HuH-7 (cell line): Measurements from ENCODE around the gene LAYN.

Experiments
- DNase-seq: peaks from one replicate; pipeline ENCODE4 v3.0.0; 2011; ENCODE audit warnings: low spot score

The LAYN gene

DNA sequence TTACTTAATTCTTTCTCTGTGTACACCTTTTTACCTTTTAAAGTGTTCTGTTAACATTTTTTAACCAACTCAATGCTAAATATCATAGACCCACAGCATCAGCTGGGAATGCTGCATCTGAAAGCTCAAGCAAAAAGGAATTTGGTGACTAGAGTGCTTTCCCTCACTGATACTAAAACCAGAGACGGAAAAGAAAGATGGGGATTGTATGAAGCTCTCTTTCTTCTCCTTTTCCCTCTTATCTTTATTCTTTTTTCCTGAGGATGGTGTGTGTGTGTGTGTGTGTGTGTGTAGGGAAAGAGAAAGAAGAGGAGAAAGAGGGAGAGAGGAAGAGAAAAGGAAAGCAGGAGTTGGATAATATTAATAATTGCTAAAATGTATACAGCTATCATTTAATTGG lies 57.6 kb downstream of the LAYN start:
- no peak for DNase-seq

DNA sequence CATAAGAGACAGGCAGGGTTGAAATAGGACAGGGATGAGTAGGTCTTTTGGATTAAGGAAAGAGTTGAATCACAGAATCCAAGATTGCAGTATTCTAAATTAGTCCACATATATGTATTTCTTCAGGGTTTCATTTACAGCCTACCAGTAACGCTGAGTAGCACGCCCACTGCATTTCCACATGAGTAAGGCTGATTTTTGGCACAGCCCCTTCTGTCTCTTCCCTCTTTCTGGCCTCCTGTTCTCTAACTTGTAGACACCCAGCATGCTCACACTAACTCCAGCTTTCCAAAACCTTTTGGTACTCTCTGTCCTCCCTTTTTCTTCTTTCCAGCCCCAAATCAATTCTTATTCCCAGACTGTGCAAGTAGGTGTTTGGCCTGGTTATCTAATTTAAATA lies 58.0 kb downstream of the LAYN start:
- DNase-seq, result no peak

DNA sequence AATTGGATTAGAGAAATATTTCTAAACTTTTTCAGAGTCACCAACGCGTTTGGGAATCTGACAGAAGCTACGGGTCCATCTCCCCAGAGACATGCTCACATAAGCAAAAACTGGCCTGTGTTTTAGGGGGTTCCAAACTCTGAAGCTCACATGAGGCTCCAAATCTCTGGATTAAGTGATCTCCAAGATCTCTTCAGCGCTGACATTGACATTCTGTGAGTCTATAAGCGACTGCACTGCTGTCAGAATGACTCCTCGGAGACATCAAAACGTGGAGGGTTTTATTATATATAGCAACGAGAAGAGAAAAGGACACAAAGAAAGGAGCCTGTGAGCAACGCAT lies 61.1 kb downstream of the LAYN start:
- DNase-seq, result no peak

DNA sequence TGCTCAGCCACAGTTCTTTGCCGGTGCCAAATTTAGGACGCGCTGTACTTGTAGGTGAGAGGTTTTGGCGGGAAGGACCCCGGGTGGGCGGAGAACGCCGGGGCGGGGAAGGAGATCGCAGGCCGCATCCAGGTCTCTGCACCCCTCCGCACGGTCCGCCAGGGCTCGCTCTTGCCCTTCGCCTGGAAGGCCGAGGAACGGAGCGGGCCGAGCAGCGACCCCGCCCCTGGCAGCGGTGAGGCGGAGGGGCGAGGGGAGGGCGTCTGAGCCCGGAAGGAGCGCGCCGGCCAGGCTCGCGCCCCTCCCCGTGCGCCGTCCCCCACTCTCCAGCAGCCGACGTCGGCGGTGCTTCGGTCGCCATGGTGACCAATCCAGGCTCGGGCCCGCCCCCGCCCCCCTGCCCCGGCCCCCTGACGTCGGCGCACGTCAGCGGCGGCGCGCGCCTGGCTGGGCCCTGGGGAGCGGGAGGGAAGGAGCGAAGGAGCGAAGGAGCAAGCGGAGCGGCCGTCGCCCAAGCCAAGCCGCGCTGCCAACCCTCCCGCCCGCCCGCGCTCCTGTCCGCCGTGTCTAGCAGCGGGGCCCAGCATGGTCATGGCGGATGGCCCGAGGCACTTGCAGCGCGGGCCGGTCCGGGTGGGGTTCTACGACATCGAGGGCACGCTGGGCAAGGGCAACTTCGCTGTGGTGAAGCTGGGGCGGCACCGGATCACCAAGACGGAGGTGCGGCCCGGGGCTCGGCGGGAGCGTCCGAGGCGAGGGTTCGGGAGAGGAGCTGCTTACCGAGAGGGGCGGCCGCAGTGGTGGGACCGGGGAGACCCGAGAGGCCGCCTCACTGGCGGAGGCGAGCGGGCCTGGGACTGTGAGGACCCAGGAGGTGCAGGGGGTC lies 61.7 kb downstream of the LAYN start, which contains the start of gene SIK2:
Gene SIK2, plus strand, starts transcription at position 471 of the 886 bp plus-strand sequence. Its CDS starts 115 bp downstream, at position 586.
- peak; percentile 84 for DNase-seq

DNA sequence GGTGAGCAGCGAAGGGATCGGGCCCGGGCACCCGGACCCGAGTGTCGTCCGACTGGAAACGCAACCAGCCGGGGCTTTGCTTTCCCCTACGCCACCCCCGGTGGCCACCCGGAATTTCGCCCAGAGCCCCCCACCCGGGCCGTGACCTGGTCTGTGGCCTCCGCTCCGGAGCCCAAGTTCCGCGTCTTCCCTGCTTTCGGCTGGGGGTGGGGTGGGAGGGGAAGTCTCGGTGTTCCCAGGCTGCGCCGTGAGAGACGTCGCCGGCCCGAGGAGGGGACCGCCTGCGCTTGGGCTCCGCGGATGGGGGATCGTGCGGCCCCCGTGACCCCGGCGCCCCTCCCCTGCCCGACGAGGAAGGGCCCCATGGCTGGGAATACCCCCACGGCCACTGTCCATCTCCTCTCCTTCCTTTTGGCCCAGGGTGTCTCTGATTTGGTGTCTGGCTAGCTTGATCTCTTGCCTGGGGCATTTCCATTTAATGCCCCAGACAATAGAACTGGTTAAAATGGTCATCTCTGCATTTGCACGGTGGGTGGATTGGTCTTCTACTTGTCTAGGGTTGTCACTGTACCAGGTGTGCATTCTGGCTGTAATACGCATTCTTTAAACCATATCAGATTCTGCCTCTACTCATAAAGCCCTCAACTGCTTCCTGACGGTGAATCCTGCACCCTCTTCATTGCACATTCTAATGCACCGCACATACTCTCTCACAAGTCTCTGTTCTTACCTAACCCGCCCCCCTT lies 62.5 kb downstream of the LAYN start:
- DNase-seq, result peak; percentile 26

DNA sequence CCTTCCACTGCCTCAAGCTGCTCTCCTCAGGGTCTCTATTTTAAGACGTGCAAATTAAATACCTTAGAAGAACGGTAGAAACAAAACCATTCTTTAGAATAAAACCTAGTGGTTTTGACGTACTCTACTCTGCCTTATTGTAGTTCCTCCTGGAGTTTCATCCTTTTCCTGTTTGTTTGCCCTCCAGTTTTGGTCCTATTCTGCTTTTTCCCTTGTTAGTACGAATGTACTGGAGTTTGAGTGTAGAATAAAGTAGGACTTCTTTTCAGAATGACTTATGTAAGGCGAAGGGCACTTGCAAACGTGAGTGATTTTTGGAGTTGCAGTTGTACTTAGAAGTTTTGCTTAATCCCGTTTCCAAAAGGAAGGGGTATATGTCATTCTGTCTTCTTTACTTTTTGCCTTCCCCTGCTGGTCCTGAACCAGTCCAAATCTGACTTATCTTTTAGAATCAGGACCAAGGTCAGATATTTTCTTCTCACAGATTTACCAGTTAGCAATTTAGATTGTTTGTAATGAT lies 63.2 kb downstream of the LAYN start:
- DNase-seq, result no peak

DNA sequence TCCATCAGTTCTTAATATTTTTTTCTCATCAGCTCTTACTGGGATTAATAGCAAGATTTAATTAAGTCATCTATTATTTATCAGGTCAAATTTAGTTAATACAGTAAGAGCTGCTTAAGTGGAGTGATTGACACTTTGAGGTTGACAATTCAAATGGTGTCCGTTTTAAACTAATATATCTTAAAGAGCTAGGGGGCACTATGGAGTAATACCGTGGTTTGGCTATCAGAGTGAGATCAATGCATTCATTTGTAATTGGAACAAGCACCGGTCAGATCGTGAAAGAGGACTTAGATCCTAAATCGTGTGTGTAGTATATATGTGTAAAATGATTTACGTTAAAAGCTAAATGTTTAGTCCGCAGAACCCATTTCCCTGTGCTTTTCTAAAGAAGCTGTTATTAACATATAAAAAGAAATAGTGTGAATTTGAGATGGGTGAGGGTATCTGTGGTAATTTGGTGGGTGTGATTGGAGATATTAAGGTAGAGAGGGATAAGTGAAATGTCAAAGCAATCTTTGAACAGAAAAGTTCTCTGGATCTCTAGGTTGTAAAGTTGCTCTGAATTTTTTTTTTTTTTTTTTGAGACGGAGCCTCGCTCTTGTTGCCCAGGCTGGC lies 64.0 kb downstream of the LAYN start:
- DNase-seq, result peak; percentile 43

DNA sequence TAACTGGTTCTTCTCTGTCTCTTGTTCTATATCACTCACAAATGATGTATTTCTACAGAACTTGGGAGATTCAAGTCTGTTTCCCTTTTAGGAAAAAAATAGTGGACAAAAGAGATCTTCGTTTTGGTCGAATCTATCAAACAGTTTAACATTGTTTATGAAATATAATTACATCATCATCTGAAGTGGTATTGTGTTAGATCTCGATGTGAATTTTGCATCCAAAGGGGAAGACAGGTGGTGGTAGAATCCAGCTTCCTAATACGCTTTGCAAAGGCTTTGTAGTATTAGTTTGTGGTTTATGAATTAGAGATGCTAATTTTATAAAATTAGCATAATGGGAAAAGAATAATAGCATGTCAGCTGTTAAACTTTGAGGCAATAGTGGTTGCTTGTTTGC lies 65.2 kb downstream of the LAYN start:
- no peak for DNase-seq

DNA sequence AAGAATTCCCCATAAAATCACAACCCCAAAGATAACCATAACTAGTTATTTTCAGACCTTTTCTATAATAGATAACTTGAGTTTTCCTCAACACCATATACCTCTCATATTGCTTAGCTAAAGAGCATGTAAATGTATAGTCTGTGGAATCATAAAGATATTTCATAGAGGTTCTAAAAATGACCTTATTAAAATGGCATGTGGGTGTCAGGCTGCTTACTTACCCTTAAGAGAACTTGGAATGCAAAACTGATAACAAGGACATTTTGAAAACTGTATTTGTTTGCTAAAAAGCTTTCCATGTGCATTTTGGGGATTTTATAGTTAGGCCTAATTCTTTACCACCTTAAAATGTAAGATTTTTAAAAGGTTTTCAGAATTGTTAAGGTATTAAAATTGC lies 66.5 kb downstream of the LAYN start:
- DNase-seq, result no peak

DNA sequence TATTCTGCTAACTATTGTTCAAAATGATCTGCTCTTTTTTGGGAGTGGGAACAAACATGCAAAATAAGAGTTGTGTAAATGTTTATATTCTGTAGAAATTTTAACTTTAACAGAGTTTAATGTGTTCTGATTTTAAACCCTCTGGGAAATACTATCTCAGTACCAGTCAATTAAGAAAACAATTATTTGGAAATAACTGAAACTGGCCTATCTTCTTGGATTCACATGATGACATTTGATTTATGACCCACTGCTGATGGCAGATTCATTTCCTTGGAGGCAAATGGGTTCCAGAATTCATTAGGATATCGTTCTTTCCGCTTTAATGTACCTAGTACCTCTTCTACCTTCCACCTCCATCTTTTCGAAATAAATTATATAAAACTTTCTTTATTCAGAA lies 67.2 kb downstream of the LAYN start:
- no peak for DNase-seq
